IMR-90 (cell line): ENCODE measurements around the gene SLC25A22. TPM values are rescaled to one million over a fixed set of nuclear protein-coding genes. Genes with fewer than 3 reads are reported as not detected.

ENCODE experiments used
- ATAC-seq: fragments of 200-7000 bp; cut with Tn5 transposase; 2 replicates; pipeline ENCODE4 v1.9.1; 2020; ENCODE audit warnings: low read depth, mild to moderate bottlenecking, moderate library complexity
- BruUV-seq: library from RNA; stranded (reverse); fragments of 400-500 nt; replicated peaks from 2 replicates; lab custom pipeline; 2021; lab: Mats Ljungman, UMichigan
- CTCF ChIA-PET: fragments of 300-600 bp; formaldehyde crosslinking; extraction: SDS; loops from one replicate; lab custom pipeline; 2021; ENCODE audit warnings: antibody characterized with exemption; lab: Yijun Ruan, JAX
- POLR2A ChIA-PET: fragments of 300-600 bp; sonication (Branson Sonifier 250); formaldehyde crosslinking; loops from one replicate; lab custom pipeline; 2022; ENCODE audit warnings: antibody characterized with exemption; ENCODE audit not compliant: unreplicated experiment; lab: Charles Lee
- DNase-seq: peaks from one replicate; pipeline ENCODE4 v3.0.0; 2013
- H2AFZ ChIP-seq: replicated peaks from 2 replicates; pipeline ENCODE3; 2013; ENCODE audit warnings: low read length, mild to moderate bottlenecking; ENCODE audit not compliant: poor library complexity
- H2AK5ac ChIP-seq: 2 replicates; pipeline ENCODE4 v1.6.1; 2013; ENCODE audit warnings: low read depth, low read length, inconsistent platforms
- H2AK9ac ChIP-seq: replicated peaks from 2 replicates; pipeline ENCODE3; 2013; ENCODE audit warnings: mild to moderate bottlenecking, low read depth, low read length, moderate library complexity; ENCODE audit not compliant: poor library complexity
- H2BK120ac ChIP-seq: 2 replicates; pipeline ENCODE4 v1.6.1; 2013; ENCODE audit warnings: low read depth, low read length, inconsistent platforms
- H2BK15ac ChIP-seq: 3 replicates; pipeline ENCODE4 v1.6.1; 2013; ENCODE audit warnings: low read depth, low read length, inconsistent platforms
- H2BK20ac ChIP-seq: 2 replicates; pipeline ENCODE4 v1.6.1; 2013; ENCODE audit warnings: low read depth, mild to moderate bottlenecking, inconsistent platforms, low read length, moderate library complexity
- H2BK5ac ChIP-seq: 2 replicates; pipeline ENCODE4 v1.6.1; 2013; ENCODE audit warnings: mild to moderate bottlenecking, low read depth, low read length, inconsistent platforms; ENCODE audit not compliant: poor library complexity, severe bottlenecking
- H3K14ac ChIP-seq: replicated peaks from 2 replicates; pipeline ENCODE4 v1.6.1; 2013; ENCODE audit warnings: low read depth, low read length, inconsistent platforms
- H3K18ac ChIP-seq: 2 replicates; pipeline ENCODE4 v1.6.1; 2013; ENCODE audit warnings: low read depth, low read length, control low read depth
- H3K23ac ChIP-seq: 2 replicates; pipeline ENCODE4 v1.6.1; 2013; ENCODE audit warnings: low read depth, low read length, inconsistent platforms
- H3K27ac ChIP-seq: 2 replicates; pipeline ENCODE4 v1.5.1; 2013; ENCODE audit warnings: mild to moderate bottlenecking, control low read depth, low read length; ENCODE audit not compliant: insufficient read depth
- H3K27me3 ChIP-seq: 2 replicates; pipeline ENCODE4 v1.6.1; 2013; ENCODE audit warnings: low read length; ENCODE audit not compliant: control insufficient read depth, insufficient read depth
- H3K36me3 ChIP-seq: 2 replicates; pipeline ENCODE4 v1.6.1; 2013; ENCODE audit warnings: low read length, mixed read lengths; ENCODE audit not compliant: control insufficient read depth, insufficient read depth
- H3K4ac ChIP-seq: 2 replicates; pipeline ENCODE4 v1.6.1; 2013; ENCODE audit warnings: low read depth, low read length, inconsistent platforms
- H3K4me1 ChIP-seq: 2 replicates; pipeline ENCODE4 v1.6.1; 2013; ENCODE audit warnings: low read length, mixed read lengths; ENCODE audit not compliant: control insufficient read depth, insufficient read depth
- H3K4me2 ChIP-seq: 2 replicates; pipeline ENCODE4 v1.6.1; 2013; ENCODE audit warnings: low read depth, mild to moderate bottlenecking, control low read depth, low read length, moderate library complexity
- H3K4me3 ChIP-seq: 2 replicates; pipeline ENCODE4 v1.5.1; 2013; ENCODE audit warnings: low read depth, mild to moderate bottlenecking, control low read depth, low read length, moderate library complexity; ENCODE audit not compliant: insufficient read depth
- H3K56ac ChIP-seq: 2 replicates; pipeline ENCODE4 v1.6.1; 2013; ENCODE audit warnings: low read length, inconsistent platforms; ENCODE audit not compliant: insufficient read depth; ENCODE audit errors: extremely low read depth
- H3K79me1 ChIP-seq, 2 experiments: 2 replicates each; pipeline ENCODE4 v1.6.1; 2013; ENCODE audit warnings: low read length in 2 of 2, inconsistent platforms in 1 of 2, low read depth in 1 of 2
- H3K9ac ChIP-seq: 2 replicates; pipeline ENCODE4 v1.6.1; 2013; ENCODE audit warnings: low read depth, low read length, control low read depth
- H3K9me1 ChIP-seq: 2 replicates; pipeline ENCODE4 v1.6.1; 2013; ENCODE audit warnings: low read length, inconsistent platforms; ENCODE audit not compliant: insufficient read depth
- H3K9me3 ChIP-seq: 2 replicates; pipeline ENCODE4 v1.6.1; 2013; ENCODE audit warnings: low read length; ENCODE audit not compliant: control insufficient read depth, insufficient read depth
- H4K20me1 ChIP-seq: 2 replicates; pipeline ENCODE4 v1.6.1; 2013; ENCODE audit warnings: low read length, inconsistent platforms; ENCODE audit not compliant: insufficient read depth
- H4K5ac ChIP-seq: 2 replicates; pipeline ENCODE4 v1.6.1; 2013; ENCODE audit warnings: mild to moderate bottlenecking, low read depth, low read length, control low read depth
- H4K8ac ChIP-seq, 2 experiments: 2 replicates each; pipeline ENCODE4 v1.6.1; 2013; ENCODE audit warnings: low read depth in 2 of 2, low read length in 2 of 2, control low read depth in 1 of 2, inconsistent platforms in 1 of 2
- H4K91ac ChIP-seq: 2 replicates; pipeline ENCODE4 v1.6.1; 2013; ENCODE audit warnings: low read depth, low read length, inconsistent platforms; ENCODE audit not compliant: insufficient read depth
- CHD1 ChIP-seq: IDR thresholded peaks from 2 replicates; pipeline ENCODE4 v1.6.1; 2012; ENCODE audit warnings: low read depth, low read length, improper control_type of control experiment
- ELK1 ChIP-seq: fragments of 150-350 bp; IDR thresholded peaks from 2 replicates; pipeline ENCODE4 v1.6.1; 2016; ENCODE audit warnings: low read depth, mild to moderate bottlenecking, low read length, moderate library complexity, borderline replicate concordance
- FOS ChIP-seq: fragments of 150-350 bp; IDR thresholded peaks from 2 replicates; pipeline ENCODE4 v1.6.1; 2016; ENCODE audit warnings: low read depth, low read length
- MAFK ChIP-seq: IDR thresholded peaks from 2 replicates; pipeline ENCODE4 v1.6.1; 2012; ENCODE audit warnings: low read depth, low read length, improper control_type of control experiment
- MXI1 ChIP-seq: IDR thresholded peaks from 2 replicates; pipeline ENCODE4 v1.6.1; 2012; ENCODE audit warnings: low read depth, mild to moderate bottlenecking, low read length, moderate library complexity, borderline replicate concordance
- RCOR1 ChIP-seq: IDR thresholded peaks from 2 replicates; pipeline ENCODE4 v1.6.1; 2012; ENCODE audit warnings: mild to moderate bottlenecking, low read length, improper control_type of control experiment; ENCODE audit not compliant: insufficient replicate concordance
- RFX5 ChIP-seq: IDR thresholded peaks from 2 replicates; pipeline ENCODE4 v1.8.0; 2012; ENCODE audit warnings: low read depth, mild to moderate bottlenecking, low read length, moderate library complexity
- SMC3 ChIP-seq: fragments of 150-350 bp; IDR thresholded peaks from 2 replicates; pipeline ENCODE4 v1.6.1; 2016; ENCODE audit warnings: low read depth, mild to moderate bottlenecking, antibody characterized with exemption, low read length, moderate library complexity
- USF2 ChIP-seq: fragments of 150-350 bp; IDR thresholded peaks from 2 replicates; pipeline ENCODE4 v1.6.1; 2017; ENCODE audit warnings: mild to moderate bottlenecking, antibody characterized with exemption, low read length, low read depth
- WGBS, 2 experiments: methylation state at CpG; one replicate each; pipeline versions ENCODE4 v1.1.5 to v1.1.7; 2013; ENCODE audit warnings: missing lambda C conversion rate in 2 of 2; ENCODE audit not compliant: insufficient read length in 1 of 2; ENCODE audit errors: extremely low coverage in 2 of 2; 5-methylcytosine and 5-hydroxymethylcytosine counted together
- dilution Hi-C: fragments of 300-500 bp; cut with HindIII; formaldehyde crosslinking; loops from one replicate; pipeline ENCODE4 v1.14.3; 2018; ENCODE audit warnings: low sequenced_read_pairs; ENCODE audit not compliant: unreplicated experiment
- in situ Hi-C: fragments of 300-500 bp; cut with MboI; formaldehyde crosslinking; loops from 3 replicates; pipeline ENCODE4 v1.14.3; 2019; ENCODE audit warnings: low sequenced_read_pairs, inconsistent platforms, mixed read lengths
- intact Hi-C: fragments of 100-400 bp; cut with micrococcal nuclease; formaldehyde crosslinking; loops from 2 replicates; pipeline ENCODE4 v1.10.0; 2022
- polyA plus RNA-seq, 3 experiments: library from polyadenylated mRNA; depleted of rRNA; stranded (reverse); fragments of >200 nt; gene quantifications; 2 replicates each; pipeline ENCODE4 v1.2.3, GENCODE V29; 2012; ENCODE audit warnings: low replicate concordance in 1 of 3
- total RNA-seq: library from RNA; depleted of rRNA; stranded (reverse); fragments of >200 nt; gene quantifications from 2 replicates; pipeline ENCODE4 v1.2.3, GENCODE V29; 2012

The SLC25A22 gene
- total and polyA plus RNA-seq, 2 of the 4 experiments (the other 2 are of a cell fraction), result 8.2 to 41.3 TPM

GRCh38 chr11:837990-838307 is 39.9 kb upstream of the SLC25A22 start:
- no peak overlapping the region for H3K56ac ChIP-seq
- no peak for DNase-seq
- 82% methylated on average over 8 of the region's 8 CpGs; no CpG with 5 or more reads in 1 of the 2 experiments for WGBS, 2 experiments
- peaks cover 19 to 73% of the 10 kb centered on the region in 2 experiments; a peak in 3 of 4 replicates for H3K79me1 ChIP-seq
- peaks cover 52% of the 10 kb centered on the region for H3K36me3 ChIP-seq
- H4K91ac ChIP-seq, result no peak overlapping the region
- H2BK15ac ChIP-seq, result no peak overlapping the region
- no peak for ATAC-seq
- dilution Hi-C loops, result no loop called here
- no peak overlapping the region for H2BK120ac ChIP-seq
- no peak overlapping the region for H2AK5ac ChIP-seq
- H2AFZ ChIP-seq, result no peak overlapping the region
- BruUV-seq, result TSS peak; percentile 90
- H2BK5ac ChIP-seq, result no peak overlapping the region
- H3K27ac ChIP-seq, result no peak overlapping the region
- intact Hi-C loops, result no loop called here
- no peak overlapping the region for H3K18ac ChIP-seq
- CTCF ChIA-PET, result no interaction called here
- TF ChIP-seq USF2 (no peak), FOS (no peak), CHD1 (no peak), RFX5 (no peak), ELK1 (no peak), SMC3 (no peak), MXI1 (no peak), MAFK (no peak), RCOR1 (no peak)
- no peak overlapping the region for H3K14ac ChIP-seq
- peaks cover 24% of the 10 kb centered on the region for H3K9me1 ChIP-seq
- H2AK9ac ChIP-seq, result no peak overlapping the region
- H2BK20ac ChIP-seq, result no peak overlapping the region
- H3K9me3 ChIP-seq, result no peaks in the 10 kb centered on the region
- no peak overlapping the region for H3K4ac ChIP-seq
- no peak overlapping the region for H3K4me3 ChIP-seq
- no peak overlapping the region for H4K5ac ChIP-seq
- no peak overlapping the region for H3K4me2 ChIP-seq
- no peak overlapping the region for H3K9ac ChIP-seq
- POLR2A ChIA-PET, result interaction anchor here (1.8 kb wide), 1 partner anchor 19 kb away, joined by 5 read pairs; the partner anchor contains the start of gene PNPLA2
- H4K8ac ChIP-seq, result no peak overlapping the region
- peaks cover 24% of the 10 kb centered on the region for H3K4me1 ChIP-seq
- no peak overlapping the region for H3K23ac ChIP-seq
- peaks cover 87% of the 10 kb centered on the region for H4K20me1 ChIP-seq
- in situ Hi-C loops, result no loop called here
- no peaks in the 10 kb centered on the region for H3K27me3 ChIP-seq
